Measurements from ENCODE around the gene VIPR2. TPM values are rescaled to one million over a fixed set of nuclear protein-coding genes. Genes with fewer than 3 reads are reported as not detected.

VIPR2 gene
- total RNA-seq, 1 donor from 2014 or later: not detected

DNA sequence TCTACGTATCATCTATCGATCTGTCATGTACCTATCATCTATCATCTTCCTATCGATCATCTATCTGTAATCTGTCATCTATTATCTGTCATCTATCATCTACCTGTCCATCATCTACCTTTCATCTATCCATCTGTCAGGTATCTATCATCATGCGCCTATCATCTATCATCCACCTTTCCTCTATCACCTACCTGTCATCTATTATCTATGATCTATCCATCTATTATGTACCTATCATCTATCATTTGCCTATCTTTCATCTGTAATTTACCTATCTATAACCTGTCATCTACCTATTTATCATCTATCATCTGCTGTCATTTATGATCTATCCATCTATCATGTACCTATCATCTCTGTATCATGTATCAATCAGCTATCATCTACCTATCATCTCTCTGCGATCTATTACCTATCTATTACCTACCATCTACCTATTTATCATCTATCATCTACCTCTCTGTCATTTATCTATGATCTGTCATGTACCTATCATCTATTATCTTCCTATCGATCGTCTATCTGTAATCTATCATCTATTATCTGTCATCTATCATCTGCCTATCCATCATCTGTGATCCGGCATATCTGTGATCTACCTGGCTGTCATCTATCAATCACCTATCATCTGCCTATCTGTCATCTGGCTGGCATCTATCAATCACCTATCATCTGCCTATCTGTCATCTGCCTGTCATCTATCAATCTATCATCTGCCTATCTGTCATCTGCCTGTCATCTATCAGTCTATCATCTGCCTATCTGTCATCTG lies 1.6 kb upstream of the VIPR2 start:
- ATAC-seq (ENCODE audit: low read depth): no peak
- Mint-ChIP-seq H3K4me3 (no peak overlapping the region), H3K27me3 (peaks cover 9% of the 10 kb centered on the region), H3K4me1 (peaks cover 4% of the 10 kb centered on the region), H3K36me3 (ENCODE audit: low read depth) (no peaks in the 10 kb centered on the region), H3K27ac (no peak overlapping the region), H3K9me3 (no peaks in the 10 kb centered on the region)
- CTCF ChIA-PET: no interaction called here
- no peak for DNase-seq
- POLR2A ChIA-PET: no interaction called here
- TF ChIP-seq, protein P1, sequence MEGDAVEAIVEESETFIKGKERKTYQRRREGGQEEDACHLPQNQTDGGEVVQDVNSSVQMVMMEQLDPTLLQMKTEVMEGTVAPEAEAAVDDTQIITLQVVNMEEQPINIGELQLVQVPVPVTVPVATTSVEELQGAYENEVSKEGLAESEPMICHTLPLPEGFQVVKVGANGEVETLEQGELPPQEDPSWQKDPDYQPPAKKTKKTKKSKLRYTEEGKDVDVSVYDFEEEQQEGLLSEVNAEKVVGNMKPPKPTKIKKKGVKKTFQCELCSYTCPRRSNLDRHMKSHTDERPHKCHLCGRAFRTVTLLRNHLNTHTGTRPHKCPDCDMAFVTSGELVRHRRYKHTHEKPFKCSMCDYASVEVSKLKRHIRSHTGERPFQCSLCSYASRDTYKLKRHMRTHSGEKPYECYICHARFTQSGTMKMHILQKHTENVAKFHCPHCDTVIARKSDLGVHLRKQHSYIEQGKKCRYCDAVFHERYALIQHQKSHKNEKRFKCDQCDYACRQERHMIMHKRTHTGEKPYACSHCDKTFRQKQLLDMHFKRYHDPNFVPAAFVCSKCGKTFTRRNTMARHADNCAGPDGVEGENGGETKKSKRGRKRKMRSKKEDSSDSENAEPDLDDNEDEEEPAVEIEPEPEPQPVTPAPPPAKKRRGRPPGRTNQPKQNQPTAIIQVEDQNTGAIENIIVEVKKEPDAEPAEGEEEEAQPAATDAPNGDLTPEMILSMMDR (IDR thresholded peaks at IDR 0.05): no peak
- intact Hi-C loops (cut with micrococcal nuclease): no loop called here

DNA sequence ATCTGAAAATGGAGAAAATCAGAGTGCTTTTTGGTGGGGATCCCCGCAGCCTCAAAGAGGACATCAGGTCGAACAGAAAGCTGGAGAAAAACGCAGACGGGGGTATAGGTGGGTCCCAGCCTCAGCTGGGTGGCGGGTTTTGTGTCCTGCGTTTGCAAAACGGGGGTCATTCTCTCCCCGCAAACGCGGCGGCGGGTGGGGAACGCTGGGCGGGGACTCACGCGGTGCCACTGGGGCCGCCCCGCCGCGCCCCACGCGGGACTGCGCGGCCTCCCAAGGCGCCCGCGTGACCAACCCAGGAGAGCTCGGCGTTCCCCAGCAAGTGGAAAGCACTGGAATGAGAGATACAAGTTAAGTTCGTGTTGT lies 806 bp upstream of the VIPR2 start:
- Mint-ChIP-seq H3K27ac (no peak overlapping the region), H3K4me1 (peaks cover 4% of the 10 kb centered on the region), H3K4me3 (no peak overlapping the region), H3K27me3 (peaks cover 12% of the 10 kb centered on the region), H3K9me3 (no peaks in the 10 kb centered on the region), H3K36me3 (ENCODE audit: low read depth) (no peaks in the 10 kb centered on the region)
- intact Hi-C loops (cut with micrococcal nuclease): no loop called here
- ChIA-PET POLR2A (no interaction called here), CTCF (no interaction called here)
- no peak for DNase-seq
- TF ChIP-seq, protein P1 (IDR thresholded peaks at IDR 0.05): no peak
- ATAC-seq (ENCODE audit: low read depth): no peak

DNA sequence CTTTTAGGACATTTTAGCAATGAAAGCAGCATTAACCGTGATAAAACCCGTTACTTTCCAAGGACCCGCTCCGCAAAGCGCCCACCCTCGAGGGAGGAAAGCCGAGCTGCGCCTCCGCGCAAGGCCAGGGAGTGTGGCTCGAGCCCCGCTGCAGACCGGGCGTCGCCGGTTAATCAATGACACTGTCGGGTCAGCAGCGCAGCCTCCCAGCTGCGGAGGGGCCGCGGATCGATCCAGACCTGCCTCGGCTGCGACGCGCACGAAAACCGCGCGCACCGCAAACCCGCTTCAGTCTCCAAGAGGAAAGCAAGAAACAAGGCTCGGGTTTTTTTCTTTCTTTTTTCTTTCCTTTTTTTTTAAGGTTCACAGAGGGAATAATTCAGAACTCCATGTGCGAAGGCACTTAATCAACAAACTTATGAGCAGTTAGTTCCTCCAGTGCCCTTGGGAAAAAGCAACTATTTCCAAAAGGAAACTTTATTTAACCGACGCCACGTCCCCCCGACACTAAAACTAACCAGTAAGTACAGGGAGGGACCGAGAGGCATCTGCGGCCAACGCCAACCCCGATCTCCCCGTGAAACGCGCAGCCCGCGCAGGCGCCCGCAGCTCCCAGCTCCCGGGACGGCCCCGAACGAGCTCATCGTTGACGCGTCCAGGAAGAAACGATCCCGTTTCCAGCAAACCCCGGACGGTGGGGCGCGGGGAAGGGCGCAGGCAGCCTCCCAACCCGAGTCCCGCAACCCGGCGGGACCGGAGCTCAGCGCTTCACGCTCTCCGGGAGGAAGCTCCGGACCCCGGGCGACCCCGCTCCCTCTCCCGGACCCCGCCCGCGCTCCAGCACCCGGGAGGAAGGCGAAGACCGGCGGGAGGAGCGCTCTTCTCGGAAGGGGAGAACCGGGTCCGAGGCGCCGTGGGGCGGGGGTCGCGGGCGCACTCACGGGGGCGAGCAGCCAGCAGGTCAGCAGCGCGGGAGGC lies 598 bp downstream of the VIPR2 start:
- H3K27me3 Mint-ChIP-seq: peaks cover 12% of the 10 kb centered on the region
- H3K27ac Mint-ChIP-seq: no peak overlapping the region
- no peaks in the 10 kb centered on the region for H3K36me3 Mint-ChIP-seq (ENCODE audit: low read depth)
- H3K4me1 Mint-ChIP-seq: peaks cover 4% of the 10 kb centered on the region
- H3K9me3 Mint-ChIP-seq: no peaks in the 10 kb centered on the region
- TF ChIP-seq, protein P1 (IDR thresholded peaks at IDR 0.05): no peak
- intact Hi-C loops (cut with micrococcal nuclease): no loop called here
- ATAC-seq (ENCODE audit: low read depth): no peak
- no peak overlapping the region for H3K4me3 Mint-ChIP-seq
- POLR2A ChIA-PET: no interaction called here
- no peak for DNase-seq
- CTCF ChIA-PET: no interaction called here

DNA sequence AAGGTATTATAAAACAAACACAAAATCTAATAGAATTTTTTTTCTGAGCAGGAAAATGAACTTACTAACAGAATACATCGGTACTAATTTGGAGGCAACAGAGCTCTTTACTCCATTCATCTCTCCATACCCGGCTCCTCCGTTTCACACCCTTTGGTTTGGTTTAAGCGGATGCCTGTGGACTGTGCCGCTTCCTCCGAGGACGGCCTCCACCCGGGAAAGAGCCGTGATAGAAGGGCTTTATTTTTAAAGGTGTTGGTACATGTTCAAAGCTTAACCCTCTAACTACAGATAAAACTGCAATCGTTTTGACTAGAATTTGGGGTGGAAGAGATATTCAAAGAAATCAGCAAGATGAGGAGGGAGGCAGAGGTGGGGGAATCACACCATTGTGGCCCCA lies 1.9 kb downstream of the VIPR2 start:
- Mint-ChIP-seq H3K9me3 (no peaks in the 10 kb centered on the region), H3K4me3 (no peak overlapping the region), H3K27me3 (peaks cover 15% of the 10 kb centered on the region), H3K36me3 (ENCODE audit: low read depth) (no peaks in the 10 kb centered on the region), H3K4me1 (peaks cover 4% of the 10 kb centered on the region), H3K27ac (no peak overlapping the region)
- TF ChIP-seq, protein P1 (IDR thresholded peaks at IDR 0.05): no peak
- ChIA-PET CTCF (no interaction called here), POLR2A (no interaction called here)
- no peak for ATAC-seq (ENCODE audit: low read depth)
- intact Hi-C loops (cut with micrococcal nuclease): no loop called here
- no peak for DNase-seq

DNA sequence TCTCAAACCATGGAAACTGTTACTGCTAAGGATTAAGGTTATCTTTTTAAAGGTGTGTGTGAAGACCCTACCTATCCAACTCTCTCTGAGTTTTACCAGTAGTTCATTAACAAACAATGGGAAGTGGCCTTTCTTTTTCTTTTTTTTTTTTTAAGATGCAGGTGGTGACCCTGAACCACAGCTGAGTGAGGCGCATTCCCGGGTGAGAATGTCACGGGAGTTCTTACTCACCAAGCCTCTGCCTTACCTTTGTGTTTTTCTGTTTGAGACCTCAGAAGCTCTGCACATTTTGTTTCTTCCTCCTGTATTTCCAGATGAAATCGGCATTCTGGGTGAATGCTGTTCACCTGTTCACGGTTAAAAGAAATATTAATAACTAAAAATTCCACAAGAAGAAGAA lies 2.5 kb downstream of the VIPR2 start:
- no peaks in the 10 kb centered on the region for H3K36me3 Mint-ChIP-seq (ENCODE audit: low read depth)
- no peak overlapping the region for H3K4me3 Mint-ChIP-seq
- H3K4me1 Mint-ChIP-seq: peaks cover 4% of the 10 kb centered on the region
- intact Hi-C loops (cut with micrococcal nuclease): no loop called here
- no peak overlapping the region for H3K27ac Mint-ChIP-seq
- TF ChIP-seq, protein P1 (IDR thresholded peaks at IDR 0.05): no peak
- ATAC-seq (ENCODE audit: low read depth) (no peak), DNase-seq (no peak)
- ChIA-PET POLR2A (no interaction called here), CTCF (no interaction called here)
- H3K27me3 Mint-ChIP-seq: peaks cover 15% of the 10 kb centered on the region
- no peaks in the 10 kb centered on the region for H3K9me3 Mint-ChIP-seq
